ENCODE results near the gene RIOX2.
"Not testable (repeated sequence)": the region's sequence is repeated elsewhere in the genome, so short reads cannot be mapped to it uniquely, and the experiment has no call there.

Gene RIOX2

DNA sequence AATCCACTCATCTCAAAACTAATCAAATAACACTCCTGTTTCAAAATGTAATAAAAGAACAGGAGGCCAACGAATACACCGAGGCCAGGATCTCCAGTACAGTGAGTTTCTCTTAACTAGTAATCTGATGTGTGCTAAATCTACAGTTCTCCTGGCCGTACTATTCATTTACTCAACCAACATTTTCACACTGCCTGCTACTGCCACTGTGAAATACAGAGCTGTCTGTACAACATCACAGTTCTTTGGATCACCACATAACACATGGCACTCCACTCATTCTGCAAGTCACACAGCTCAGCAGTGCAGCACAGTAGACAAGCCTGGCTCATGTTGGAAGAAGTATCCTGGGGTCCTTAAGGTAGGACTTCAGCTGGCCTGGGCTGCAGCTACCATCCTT lies 21.9 kb downstream of the RIOX2 start:
- DNase-seq = no peak

DNA sequence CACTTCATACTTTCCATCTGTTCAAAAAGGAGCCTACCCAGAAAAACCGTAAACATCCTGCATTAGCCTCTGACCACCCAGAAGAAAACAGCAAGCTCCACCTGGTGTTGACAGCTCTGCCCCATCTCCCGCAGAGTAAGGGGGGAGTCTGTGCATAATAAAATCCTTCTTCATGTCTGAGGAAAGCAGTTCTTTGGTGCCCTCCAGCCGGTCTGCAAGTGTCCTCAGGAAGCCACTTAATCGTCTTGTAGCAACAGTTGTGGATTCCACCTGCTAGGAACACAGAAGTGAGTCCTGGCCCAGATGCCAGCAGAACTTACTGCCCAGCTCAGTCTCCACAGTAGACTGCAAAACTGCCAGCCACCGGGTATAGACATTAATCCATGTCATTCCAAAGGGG lies 22.5 kb downstream of the RIOX2 start:
- no peak for DNase-seq

DNA sequence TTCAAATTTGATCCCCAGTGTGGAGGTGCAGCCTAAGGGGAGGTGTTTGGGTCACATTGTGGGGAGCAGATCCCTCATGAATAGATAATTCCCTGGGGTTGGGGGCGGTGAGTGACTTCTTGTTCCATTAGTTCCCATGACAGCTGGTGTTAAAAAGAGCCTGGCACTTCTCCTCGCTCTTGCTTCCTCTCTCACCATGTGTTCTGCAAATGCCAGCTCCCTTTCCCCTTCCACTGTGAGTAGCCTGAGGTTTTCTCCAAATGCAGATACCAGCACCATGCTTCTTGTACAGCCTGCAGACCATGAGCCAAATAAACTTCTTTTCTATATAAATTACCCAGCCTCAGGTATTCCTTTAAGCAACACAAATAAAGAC lies 23.1 kb downstream of the RIOX2 start:
- no peak for DNase-seq

DNA sequence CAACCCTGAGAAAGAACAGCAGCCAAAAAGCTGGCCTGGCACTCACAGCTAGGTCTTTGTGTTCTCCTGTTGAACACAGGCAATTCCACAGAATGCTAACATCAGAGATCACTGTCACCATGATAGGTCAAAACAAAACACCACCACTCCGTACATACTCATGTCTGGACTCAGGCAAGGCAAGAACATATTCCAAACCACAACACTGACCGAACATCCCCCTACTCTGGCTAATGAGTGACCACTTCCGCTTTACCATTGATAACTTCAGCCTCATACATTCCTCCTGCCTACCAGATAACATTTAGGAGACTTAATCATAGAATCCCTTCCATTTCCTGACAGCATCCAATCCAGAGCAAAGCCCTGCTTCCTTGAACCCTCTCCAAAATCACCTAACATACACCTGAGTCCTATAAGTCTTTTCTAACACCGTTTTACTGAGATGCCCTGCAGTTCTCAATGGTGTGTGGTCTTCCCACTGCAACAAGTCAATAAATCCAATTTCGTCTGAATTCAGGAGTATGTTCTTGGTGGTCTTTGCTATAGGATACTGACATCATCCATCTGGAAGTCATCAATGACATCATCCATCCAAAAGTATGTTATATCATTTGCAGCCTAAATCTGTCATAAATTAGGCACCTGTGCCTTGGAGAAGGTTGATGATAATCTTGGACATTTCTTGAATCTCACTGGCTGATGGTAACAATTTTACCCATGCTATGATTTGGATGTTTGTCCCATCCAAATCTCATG lies 23.7 kb downstream of the RIOX2 start:
- DNase-seq = no peak

DNA sequence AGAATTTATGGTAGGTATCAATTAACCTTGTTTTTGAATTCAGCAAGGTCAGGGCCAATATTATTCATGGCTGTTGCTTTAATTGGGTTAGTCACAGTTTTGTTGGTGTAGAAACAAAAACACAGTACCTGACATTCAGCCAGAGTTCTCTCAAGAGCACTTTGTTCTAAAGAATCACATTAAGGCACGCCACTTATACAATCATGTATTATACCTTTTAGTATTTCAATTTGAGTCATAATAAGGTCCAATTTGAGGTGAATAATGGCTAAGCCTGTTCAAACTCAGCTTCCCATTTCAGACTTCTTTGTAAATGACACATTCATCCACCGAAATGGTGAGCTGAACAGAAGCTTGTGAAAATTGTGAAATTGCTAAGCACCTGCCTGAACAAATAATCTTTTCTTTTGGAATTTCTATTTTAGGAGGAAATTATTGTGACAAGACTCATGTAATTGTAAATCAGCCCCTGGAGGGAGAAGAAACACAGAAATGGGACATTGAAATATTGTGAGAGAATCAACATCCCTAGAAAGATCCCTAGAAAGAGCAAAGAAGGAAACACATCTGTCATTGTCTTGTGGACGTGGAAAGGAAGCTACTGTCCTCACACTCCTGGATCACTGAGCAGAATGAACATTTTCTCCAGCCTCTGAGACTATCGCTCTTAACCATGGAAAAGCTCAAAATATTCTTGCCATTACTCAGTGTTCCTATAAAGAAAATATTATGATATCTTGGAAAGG lies 29.3 kb downstream of the RIOX2 start:
- no peak for DNase-seq

DNA sequence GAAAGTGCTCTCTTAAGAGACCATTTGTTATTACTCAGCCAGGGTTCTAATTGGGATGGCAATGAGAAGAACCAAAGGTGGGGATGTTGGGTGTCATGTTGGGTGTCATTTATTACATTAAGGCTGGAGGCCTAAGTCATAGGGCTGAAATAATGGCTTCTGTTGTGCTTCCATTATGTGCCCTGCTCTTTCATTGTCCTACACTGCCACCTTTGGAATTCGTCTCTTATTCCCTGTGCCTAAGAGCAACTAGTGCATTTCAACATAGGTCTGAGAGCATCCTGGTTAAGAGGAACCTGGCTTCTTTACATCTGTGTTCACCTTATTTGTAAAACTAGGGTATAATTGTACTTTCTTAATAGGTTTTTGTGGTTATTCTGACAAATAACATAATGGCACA lies 32.2 kb downstream of the RIOX2 start:
- no peak for DNase-seq

DNA sequence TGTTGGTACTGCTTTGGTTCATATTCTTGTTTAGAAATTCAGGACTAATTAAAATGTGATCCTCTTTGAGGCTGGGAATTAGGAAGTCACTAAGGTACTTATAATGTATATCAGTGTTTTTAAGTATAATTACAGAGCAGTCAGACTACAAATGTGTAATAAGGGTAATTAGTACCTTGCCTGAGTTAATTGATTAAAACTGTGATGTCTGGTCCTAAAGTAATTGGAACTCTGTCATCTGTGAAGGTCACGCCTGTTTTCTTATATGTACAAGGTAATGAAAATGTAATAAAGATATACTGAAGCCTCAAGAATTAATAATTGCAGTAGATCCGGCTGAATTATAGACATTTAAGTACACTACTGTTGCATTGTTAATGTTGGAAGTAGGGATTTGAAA lies 32.8 kb downstream of the RIOX2 start:
- DNase-seq = no peak

DNA sequence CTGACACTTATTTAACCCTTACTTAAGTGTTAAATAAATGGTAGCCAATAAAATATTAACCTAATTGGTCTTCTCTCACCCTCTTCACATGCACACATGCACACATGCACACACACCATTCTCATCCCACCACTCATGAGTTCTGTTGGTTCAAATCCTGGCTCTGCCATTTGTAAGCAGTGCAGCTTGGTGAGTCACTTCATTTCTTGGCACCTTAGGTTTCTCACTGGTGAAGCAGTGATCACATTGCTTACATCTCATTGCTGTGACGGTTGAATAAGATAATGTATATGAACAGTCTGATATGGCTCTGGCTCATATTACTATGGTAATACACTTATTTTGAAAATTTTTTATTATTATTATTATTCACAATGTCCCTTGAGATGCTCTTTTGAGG lies 33.8 kb downstream of the RIOX2 start:
- no peak for DNase-seq

DNA sequence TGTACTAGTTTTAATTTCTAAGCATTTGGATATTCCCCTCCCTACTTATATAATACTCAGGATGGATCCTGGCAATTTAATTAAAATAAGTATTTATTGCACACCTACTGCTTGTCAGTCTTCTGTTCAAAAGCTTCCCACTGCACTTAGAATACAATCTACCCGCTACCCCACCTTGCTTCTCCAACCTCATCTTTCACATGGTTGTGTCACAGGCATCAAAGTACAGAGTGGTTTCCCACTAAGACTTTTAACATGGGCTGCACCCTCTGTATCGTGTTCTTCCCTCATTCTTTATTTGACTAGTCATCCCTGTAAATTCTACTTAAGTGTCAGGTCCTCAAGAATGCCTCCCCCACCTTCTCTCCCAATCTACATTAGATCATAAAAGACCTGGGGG lies 35.0 kb downstream of the RIOX2 start:
- no peak for DNase-seq

DNA sequence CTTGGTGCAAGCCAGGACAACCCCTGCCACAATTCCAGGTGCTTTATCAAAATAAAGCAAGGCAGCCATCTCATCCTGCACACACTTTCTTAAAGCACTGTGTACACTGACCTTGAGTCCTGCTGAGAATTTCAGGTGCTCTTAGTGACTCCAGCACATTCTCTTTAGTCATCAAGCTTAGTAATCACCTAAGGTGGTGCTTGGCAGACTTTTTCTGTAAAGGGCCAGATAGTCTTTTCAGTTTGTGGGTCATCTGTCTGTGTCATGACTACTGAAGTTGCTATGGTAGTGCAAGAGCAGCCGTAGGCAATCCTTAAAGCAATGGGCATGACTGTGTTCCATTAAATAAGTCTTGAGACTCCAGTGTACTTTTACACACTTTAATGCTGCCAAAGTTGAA lies 36.4 kb downstream of the RIOX2 start:
- no peak for DNase-seq

DNA sequence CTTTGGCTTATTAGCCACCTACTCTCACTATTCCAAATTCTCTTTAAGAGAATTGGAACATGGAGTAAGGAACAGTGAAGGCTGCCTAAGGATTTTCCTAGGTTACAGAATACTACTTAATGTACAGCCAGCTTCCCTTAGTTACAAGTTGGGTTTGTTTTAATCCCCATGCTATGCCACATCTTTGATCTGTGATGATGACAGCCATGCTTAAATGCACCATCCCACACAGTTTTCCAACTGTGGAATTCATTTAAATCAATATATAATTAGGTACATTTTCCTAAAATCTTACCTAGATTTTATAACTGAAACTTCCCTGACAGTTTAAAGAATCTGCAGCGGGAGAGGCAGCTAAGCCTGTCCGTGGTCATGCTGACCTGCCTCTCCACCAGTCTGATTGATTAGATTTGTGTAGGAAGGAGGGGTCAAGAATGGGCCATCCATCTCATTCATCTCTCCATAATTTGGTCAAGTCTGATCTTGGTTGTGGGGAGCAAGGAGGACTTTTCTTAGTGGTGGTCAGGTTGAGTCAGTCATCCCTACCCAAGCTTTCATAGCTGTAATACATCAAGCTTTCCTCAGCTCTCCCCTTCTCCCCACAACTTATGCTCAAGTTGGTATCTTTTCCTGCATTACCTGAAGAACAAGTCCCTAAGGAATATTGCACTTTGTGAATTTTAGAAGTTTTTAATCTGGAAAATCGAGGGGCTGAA lies 37.1 kb downstream of the RIOX2 start:
- DNase-seq = no peak

DNA sequence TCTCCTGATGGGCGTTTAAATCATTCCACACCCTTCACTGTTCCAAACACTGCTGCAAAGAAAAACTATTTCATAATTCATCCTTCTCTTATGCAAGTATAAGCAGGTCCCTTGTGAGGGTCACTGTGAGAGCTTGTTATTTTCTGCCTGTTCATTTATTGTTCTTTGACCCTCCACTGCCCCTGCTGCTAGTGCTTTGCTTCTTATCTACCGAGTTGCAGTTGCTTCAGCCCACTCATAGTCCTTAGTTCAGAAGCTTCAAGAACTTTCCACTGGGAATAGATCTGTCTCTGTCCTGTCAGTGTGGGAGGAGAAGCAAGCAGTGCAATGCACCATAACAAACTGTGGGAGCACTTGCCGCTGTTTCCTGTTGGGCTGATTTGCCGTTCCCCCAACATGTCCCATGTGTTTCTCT lies 39.8 kb downstream of the RIOX2 start:
- no peak for DNase-seq

DNA sequence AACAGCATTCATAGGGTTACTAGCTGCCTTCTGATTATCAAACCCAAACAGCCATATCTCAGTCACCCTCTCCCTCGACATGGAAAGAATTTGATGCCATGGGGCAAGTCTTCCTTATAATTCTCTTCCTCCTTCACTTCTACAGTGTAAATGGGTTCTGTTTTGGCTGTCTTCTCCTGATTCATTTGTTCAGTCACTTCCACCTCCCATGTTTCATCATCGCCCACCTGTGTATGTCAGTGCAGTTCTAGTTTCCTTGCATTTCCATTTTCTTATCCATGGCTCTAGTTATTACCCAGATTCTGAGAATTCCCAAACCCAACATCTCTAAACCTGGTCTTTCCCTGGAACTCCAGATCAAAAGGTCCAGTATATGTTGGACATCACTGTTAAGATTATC lies 41.0 kb downstream of the RIOX2 start:
- DNase-seq = no peak

DNA sequence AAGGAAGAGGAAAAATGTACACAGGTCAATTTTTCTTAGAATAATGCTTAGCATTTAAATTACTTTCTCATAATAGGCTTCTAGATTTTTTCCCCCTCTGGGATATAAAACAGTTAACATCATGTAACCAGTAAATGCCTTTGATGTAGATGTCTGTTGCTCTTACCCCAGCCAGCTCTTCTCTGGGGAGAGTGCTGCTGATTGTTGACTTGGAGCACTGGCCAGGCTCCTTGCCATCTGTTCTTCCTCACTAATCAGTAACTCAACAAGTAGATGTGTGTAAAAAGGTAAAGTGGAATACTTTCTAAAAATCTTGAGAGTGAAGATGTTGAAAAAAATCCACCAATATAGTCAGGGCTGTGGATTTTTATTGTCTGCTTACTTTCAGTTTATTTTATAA lies 42.2 kb downstream of the RIOX2 start:
- DNase-seq = no peak

DNA sequence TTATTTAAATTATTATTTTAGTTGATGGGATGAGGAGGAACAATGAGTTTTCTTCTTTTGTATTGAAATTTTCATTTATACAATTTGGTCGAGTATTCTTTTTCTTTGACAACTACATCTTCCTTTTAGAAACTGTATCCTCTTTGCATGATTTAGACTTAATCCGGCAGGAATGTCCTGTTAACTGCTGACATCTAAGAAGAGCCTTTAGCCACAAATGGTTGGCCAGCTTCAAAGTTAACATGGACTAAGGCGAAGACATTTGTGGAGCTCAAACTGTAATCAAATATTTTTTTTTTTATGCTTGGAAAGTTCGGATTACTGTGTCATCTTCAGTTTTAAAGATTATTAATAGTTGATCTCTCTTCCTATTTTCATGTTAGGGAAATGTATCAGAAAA lies 43.2 kb downstream of the RIOX2 start:
- DNase-seq = no peak

DNA sequence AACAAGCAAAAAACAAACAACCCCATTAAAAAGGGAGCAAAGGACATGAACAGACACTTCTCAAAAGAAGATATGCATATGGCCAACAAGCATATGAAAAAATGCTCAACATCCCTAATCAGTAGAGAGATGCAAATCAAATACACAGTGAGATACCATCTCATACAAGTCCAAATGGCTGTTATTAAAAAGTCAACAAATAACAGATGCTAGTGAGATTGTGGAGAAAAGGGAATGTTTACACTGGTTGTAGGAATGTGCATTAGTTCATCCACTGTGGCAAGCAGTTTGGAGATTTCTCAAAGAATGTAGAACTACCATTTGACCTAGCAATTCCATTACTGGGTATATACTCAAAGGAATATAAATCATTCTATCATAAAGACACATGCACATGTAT lies 44.5 kb downstream of the RIOX2 start:
- no peak for DNase-seq

DNA sequence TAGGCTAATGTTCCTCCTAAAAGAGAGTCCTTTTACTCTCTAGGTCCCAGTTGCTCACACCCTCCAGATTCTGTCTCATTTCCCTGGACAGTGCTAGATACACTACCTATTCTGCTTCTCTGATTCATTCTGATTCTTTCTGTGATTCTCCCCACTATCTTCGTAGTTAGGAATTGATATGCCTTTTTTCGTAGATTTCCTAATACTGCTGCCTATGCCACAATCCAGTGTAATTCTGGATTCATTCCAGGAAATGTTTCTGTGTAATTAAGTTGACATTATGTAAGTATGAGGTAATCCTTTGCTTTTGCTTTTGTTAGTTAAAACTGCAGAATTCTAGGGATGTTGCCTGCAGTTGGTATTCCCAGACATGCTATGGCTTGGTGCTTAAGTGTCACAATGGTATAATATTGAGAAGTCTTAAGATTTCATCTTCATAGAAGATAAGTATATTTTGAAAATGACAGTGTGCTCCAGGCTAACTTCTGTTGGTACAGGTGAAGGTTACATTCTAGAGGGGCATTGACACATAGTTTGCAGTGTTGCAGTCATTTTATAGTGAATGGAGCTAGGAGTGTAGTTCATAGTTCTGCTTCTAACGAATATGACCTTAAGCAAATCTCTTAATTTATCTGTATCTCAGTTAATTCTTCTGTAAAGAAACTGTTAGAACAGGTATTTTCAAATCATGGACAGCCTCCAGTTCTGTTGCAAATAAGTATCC lies 54.3 kb downstream of the RIOX2 start:
- no peak for DNase-seq

DNA sequence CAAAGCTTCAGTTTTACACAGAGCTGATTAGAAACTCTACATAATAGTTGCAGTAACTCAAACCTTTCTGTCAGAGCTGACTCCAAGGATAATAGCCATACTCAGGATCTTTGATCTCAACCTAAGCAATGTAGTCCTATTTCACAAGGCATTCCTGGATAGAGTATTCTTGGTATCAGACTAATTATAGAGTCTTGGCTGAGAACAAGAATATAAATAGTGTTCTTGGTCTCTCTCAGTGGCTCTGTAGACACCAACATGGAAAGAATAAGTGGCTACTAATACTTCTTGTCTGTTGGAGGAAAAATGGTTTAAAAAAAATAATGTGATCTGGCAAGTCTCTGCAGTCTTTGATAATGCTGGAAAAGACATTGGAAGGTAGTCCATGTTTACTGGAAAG lies 55.7 kb downstream of the RIOX2 start:
- DNase-seq = no peak

DNA sequence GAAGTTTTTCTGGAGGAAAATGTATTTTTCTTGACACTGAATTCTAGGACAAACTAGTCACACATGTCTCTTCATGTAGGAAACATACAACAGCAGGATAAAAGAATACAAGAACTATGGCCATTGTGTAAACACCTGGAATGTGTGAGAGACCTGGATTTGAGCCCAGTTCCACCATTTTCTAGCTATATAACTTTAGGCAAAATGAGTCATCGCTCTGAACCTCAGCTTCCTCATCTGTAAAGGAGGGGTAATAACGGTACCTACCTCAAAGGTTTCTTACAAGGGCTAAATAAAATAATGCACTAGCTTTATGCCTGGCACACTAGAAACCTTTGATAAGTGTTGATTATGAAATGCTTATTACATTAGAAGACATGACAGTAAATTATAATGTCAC lies 57.8 kb downstream of the RIOX2 start:
- no peak for DNase-seq

DNA sequence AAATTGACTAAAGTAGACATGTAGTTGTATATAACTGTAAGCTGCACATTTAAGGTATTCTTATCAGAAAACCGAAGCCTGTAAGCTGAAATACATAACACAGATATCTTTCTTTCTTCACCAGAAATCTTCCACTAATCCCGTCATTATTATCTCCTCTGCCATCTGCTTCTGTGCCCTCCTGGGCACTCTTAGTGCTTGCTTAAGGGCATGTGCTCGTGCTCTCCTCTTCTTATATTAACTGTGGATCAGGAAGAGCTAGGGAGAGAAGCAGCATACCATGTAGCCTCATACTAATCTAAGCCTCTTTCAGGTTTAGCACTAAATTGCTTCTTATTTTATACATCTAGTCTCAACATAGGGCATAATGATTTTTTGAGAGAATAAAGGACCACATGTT lies 60.8 kb downstream of the RIOX2 start:
- DNase-seq = no peak

DNA sequence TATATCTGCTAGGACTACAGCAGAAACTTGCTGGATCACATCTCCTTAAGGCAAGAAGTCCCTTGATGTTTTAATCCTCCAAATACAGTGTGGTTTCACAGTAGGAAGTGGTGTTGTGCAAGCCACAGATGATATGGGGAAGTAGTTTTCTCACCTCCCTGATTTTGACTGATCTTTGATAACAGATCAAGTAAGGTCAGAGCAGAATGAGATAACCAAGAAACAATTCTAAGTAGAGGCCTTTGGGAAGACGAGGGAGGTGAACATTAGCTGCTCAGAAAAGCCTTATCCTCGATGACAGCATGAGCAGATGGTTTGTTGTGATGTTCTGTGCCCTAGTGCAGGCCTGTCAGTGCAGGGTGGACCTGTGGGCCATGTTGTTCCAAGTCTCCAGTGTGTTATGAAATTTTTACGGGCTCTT lies 61.3 kb downstream of the RIOX2 start:
- DNase-seq = no peak

DNA sequence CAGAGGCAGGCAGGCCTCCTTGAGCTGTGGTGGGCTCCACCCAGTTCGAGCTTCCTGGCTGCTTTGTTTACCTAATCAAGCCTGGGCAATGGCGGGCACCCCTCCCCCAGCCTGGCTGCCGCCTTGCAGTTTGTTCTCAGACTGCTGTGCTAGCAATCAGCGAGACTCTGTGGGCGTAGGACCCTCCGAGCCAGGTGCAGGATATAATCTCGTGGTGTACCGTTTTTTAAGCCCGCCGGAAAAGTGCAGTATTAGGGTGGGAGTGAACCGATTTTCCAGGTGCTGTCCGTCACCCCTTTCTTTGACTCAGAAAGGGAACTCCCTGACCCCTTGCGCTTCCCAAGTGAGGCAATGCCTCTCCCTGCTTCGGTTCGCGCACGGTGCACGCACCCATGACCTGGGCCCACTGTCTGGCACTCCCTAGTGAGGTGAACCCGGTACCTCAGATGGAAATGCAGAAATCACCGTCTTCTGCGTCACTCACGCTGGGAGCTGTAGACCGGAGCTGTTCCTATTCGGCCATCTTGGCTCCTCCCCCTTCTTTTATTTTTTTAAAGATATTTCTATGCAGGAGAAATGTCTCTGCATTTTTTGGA lies 61.9 kb downstream of the RIOX2 start:
- not testable (repeated sequence) for DNase-seq

DNA sequence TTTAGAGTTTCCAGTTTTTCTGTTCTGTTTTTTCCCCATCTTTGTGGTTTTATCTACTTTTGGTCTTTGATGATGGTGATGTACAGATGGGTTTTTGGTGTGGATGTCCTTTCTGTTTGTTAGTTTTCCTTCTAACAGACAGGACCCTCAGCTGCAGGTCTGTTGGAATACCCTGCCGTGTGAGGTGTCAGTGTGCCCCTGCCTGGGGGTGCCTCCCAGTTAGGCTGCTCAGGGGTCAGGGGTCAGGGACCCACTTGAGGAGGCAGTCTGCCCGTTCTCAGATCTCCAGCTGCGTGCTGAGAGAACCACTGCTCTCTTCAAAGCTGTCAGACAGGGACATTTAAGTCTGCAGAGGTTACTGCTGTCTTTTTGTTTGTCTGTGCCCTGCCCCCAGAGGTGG lies 62.4 kb downstream of the RIOX2 start:
- DNase-seq = not testable (repeated sequence)

Measured in KG1 (cell line).